ENCODE results near the gene SLC25A1.

SLC25A1 gene

GRCh38 chr22:19180234-19180633, 1.7 kb upstream of the SLC25A1 start:
- DNase-seq, result no peak

GRCh38 chr22:19179497-19180048, 1.0 kb upstream of the SLC25A1 start:
- peak; percentile 80 for DNase-seq

GRCh38 chr22:19178065-19178656, 375 bp downstream of the SLC25A1 start:
- peak; percentile 85 for DNase-seq

- no peak for DNase-seq
Observed at GRCh38 chr22:19177164-19178064, 1.1 kb downstream of the SLC25A1 start.

GRCh38 chr22:19176732-19177131, 1.8 kb downstream of the SLC25A1 start:
- DNase-seq, result no peak

GRCh38 chr22:19176175-19176643, 2.3 kb downstream of the SLC25A1 start:
- DNase-seq, result no peak

GRCh38 chr22:19175602-19176174, 2.8 kb downstream of the SLC25A1 start:
- DNase-seq, result no peak

GRCh38 chr22:19175026-19175601, 3.4 kb downstream of the SLC25A1 start:
- no peak for DNase-seq

GRCh38 chr22:19174106-19175025, 4.2 kb downstream of the SLC25A1 start:
- no peak for DNase-seq

- DNase-seq, result no peak
Observed at GRCh38 chr22:19173047-19174035, 5.2 kb downstream of the SLC25A1 start.

- DNase-seq, result no peak
Observed at GRCh38 chr22:19172213-19173046, 6.1 kb downstream of the SLC25A1 start.

GRCh38 chr22:19169947-19170318, 8.6 kb downstream of the SLC25A1 start:
- DNase-seq, result no peak

GRCh38 chr22:19169002-19169946, 9.3 kb downstream of the SLC25A1 start:
- no peak for DNase-seq

GRCh38 chr22:19168088-19168890, 10.2 kb downstream of the SLC25A1 start:
- DNase-seq, result no peak

GRCh38 chr22:19167106-19167869, 11.2 kb downstream of the SLC25A1 start:
- no peak for DNase-seq

GRCh38 chr22:19166421-19166820, 12.1 kb downstream of the SLC25A1 start:
- no peak for DNase-seq

GRCh38 chr22:19164425-19164824, 14.1 kb downstream of the SLC25A1 start:
- no peak for DNase-seq

Data from activated effector memory CD4-positive, alpha-beta T cell treated with anti-CD3 and anti-CD28 coated beads, Interleukin-2, amount 50 U/mL, for 16 hours (primary cell).